ENCODE data around the gene VKORC1L1.
"Not testable (repeated sequence)": the region's sequence is repeated elsewhere in the genome, so short reads cannot be mapped to it uniquely, and the experiment has no call there.

DNA sequence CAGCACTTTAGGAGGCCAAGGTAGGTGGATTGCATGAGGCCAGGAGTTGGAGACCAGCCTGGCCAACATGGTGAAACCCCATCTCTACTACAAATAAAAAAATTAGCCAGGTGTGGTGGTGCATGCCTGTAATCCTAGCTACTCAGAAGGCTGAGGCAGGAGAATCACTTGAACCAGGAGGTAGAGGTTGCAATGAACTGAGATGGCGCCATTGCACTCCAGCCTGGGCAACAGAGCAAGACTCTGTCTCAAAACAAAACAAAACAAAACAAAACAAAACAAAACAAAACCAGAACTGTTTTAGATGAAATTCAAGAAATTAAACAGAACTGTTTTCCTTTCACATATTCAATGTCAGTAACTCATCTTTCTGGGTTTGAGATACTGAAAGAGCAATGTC, 115.6 kb downstream of the VKORC1L1 start:
- TF ChIP-seq, protein P1, sequence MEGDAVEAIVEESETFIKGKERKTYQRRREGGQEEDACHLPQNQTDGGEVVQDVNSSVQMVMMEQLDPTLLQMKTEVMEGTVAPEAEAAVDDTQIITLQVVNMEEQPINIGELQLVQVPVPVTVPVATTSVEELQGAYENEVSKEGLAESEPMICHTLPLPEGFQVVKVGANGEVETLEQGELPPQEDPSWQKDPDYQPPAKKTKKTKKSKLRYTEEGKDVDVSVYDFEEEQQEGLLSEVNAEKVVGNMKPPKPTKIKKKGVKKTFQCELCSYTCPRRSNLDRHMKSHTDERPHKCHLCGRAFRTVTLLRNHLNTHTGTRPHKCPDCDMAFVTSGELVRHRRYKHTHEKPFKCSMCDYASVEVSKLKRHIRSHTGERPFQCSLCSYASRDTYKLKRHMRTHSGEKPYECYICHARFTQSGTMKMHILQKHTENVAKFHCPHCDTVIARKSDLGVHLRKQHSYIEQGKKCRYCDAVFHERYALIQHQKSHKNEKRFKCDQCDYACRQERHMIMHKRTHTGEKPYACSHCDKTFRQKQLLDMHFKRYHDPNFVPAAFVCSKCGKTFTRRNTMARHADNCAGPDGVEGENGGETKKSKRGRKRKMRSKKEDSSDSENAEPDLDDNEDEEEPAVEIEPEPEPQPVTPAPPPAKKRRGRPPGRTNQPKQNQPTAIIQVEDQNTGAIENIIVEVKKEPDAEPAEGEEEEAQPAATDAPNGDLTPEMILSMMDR (IDR thresholded peaks at IDR 0.05), result not testable (repeated sequence)
- not testable (repeated sequence) for TF ChIP-seq EZH2 (IDR thresholded peaks at IDR 0.05)

All from neural progenitor cell (in vitro differentiated cells).